ENCODE data around the gene CDX1. TPM values are rescaled to one million over a fixed set of nuclear protein-coding genes. Genes with fewer than 3 reads are reported as not detected.
"Not testable (repeated sequence)": the region's sequence is repeated elsewhere in the genome, so short reads cannot be mapped to it uniquely, and the experiment has no call there.

The CDX1 gene
- total RNA-seq, 1 donor from 2014 or later = not detected

- DNase-seq (ENCODE audit: low read depth) = not testable (repeated sequence)
These were observed 67.1 kb downstream of the CDX1 start for GRCh38 chr5:150233706-150234105.

Other genes with a start within 250 kb of the CDX1 start
- gene PDE6A, start 222.0 kb upstream of the CDX1 start, total RNA-seq = 0.10 TPM in 1 of 2 replicates, not detected in the other
- 97.9 and 100.0 TPM in 2 replicates for gene SLC26A2, start 206.0 kb upstream of the CDX1 start, total RNA-seq
- gene TIGD6, start 166.1 kb upstream of the CDX1 start, total RNA-seq = 3.0 and 7.7 TPM in 2 replicates
- 29.3 and 50.4 TPM in 2 replicates for gene HMGXB3, start 166.0 kb upstream of the CDX1 start, total RNA-seq
- gene CSF1R, start 80.2 kb upstream of the CDX1 start, total RNA-seq = not detected in 2 replicates
- gene PDGFRB, start 10.9 kb upstream of the CDX1 start, total RNA-seq = 0.30 and 0.52 TPM in 2 replicates
- gene SLC6A7, start 23.3 kb downstream of the CDX1 start, total RNA-seq = not detected in 2 replicates
- gene CAMK2A, start 123.0 kb downstream of the CDX1 start, total RNA-seq = 0.15 TPM in 1 of 2 replicates, not detected in the other
- gene ARSI, start 136.1 kb downstream of the CDX1 start, total RNA-seq = 7.3 and 11.7 TPM in 2 replicates
- 11.6 and 22.0 TPM in 2 replicates for gene TCOF1, start 190.9 kb downstream of the CDX1 start, total RNA-seq
- 25.4 and 42.5 TPM in 2 replicates for gene CD74, start 246.1 kb downstream of the CDX1 start, total RNA-seq

Measured in renal cortical epithelial cell (primary cell).